Hematopoietic multipotent progenitor cell treated with erythropoietin and hydrocortisone succinate and interleukin-3 and kit ligand, for 6 days (in vitro differentiated cells): ENCODE results near the gene FOXP1.

Experiments used
- DNase-seq: peaks from one replicate; pipeline ENCODE4 v3.0.0-alpha.2; 2015

Gene FOXP1

GRCh38 chr3:71503525-71504249 is 79.8 kb downstream of the FOXP1 start:
- DNase-seq, result no peak

DNA sequence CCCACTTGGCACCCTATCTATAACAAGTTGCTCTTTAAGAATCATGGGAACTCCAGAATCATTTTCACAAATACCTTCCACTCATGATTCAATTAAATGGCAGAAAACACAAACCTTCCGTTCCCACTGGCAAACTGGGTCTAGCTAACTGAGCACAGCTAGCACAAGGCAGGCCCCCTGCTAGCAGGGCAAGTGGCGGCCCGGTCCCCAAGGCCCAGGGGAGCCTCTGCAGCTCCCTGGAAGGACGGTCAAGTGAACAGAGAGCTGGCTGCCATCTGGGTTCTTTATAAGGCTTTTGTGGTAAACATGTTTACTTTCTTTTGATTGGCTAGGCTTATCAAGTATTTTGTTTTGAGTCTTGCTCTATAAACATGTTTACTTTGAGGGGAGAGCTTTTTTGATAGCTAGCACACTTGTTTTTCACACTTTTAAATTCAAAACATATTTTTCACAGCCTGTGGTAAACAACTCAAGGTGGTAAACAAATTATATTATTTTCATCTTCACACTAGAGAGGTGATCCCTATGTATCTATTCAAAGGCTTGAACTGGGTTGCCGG is 81.4 kb downstream of the FOXP1 start:
- DNase-seq, result no peak

GRCh38 chr3:71500696-71501095 is 82.8 kb downstream of the FOXP1 start:
- DNase-seq, result no peak

GRCh38 chr3:71499227-71499876 is 84.2 kb downstream of the FOXP1 start:
- DNase-seq, result no peak

- no peak for DNase-seq
These were observed 85.0 kb downstream of the FOXP1 start for GRCh38 chr3:71498543-71498942.

DNA sequence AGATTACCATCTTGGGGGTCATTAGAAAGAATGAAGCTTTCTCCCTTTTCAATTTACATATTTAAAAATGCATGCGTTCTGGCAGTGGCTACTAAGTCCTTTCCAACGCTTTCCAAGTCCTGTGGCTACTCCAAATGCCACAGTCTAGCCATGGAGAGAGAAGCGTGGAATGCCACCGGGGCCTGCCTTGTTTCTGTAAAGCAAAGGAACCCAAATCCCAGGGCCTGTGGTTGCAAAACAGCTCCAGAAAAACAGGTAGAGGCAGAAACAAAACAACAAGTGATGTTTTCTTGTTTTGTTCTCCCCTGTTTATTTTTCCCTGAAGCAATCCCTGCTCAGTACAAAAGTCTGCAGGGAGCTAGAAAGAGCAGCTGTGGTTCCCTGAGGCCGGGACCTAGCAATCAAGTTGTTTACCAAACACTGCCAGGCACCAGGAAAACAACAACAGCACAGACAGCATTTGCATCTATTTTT is 85.5 kb downstream of the FOXP1 start:
- no peak for DNase-seq

DNA sequence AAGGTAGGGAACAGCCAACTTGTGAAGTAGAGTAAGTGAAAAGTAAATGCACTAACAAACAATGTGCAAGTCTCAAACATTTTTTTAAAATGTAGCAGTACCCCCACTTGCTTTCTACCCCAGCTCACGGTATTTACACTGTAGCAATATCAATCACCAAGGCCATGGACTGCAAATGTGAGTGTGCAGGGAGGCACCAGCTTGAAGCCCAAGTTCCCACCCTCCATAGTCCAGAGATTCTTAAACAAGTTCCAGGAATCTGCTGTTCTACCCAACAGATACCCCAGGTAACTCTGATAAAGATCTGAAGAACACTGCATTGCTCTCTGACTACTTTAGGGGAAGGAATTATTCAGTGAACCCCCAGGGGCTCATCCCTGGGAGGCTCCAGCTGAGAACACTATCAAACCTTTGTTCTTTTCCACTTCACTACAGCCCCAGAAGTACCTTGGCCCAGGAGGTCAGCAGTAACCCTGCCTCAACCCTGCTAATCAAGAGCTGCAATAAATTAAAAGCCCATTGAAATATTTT is 86.1 kb downstream of the FOXP1 start:
- no peak for DNase-seq

GRCh38 chr3:71495708-71496472 is 87.6 kb downstream of the FOXP1 start:
- DNase-seq, result peak; percentile 10

GRCh38 chr3:71494212-71494611 is 89.3 kb downstream of the FOXP1 start:
- no peak for DNase-seq

- no peak for DNase-seq
These were observed 90.4 kb downstream of the FOXP1 start for GRCh38 chr3:71492974-71493771.

DNA sequence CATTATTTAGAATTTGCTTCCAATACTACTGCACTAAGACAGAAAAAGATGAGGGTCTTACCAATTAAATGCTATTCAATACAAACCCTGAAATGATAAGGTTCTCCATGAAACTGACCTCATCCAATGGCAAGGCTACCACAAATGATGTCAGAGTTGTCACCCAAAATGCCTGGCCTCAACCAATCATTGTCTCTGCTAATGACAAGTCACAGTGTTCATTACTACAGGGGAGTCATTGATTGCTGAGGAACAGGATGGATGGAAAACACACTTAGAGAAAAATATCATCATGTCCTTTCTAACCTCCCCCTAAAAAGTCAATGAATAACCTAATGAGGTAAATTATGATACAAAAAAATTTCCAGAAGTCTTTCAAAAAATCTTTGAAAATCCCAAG is 91.0 kb downstream of the FOXP1 start:
- no peak for DNase-seq

DNA sequence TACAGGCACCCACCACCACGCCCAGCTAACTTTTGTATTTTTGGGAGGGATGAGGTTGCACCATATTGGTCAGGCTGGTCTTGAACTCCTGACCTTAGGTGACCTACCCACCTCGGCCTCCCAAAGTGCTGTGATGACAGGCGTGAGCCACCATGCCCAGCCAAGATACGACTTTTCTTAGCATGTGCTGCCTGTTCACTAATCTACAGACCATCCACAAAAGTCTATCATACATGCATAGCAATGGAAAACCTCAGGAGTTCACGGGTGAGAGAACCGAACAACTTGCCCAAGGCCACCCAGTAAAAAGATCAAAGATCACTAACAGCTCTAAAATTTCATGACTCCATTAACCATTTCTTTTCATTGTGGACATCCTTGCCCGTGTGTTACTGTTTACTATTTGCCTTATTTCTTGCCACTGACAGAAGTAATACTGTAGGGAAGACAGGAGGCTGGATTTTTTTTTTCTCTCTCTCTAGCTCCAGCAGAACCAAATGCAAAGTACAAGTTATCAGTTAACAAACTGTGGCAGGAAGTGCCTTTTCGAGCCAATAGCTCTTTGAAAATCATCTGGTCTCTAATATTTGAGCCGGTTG is 92.3 kb downstream of the FOXP1 start:
- no peak for DNase-seq

DNA sequence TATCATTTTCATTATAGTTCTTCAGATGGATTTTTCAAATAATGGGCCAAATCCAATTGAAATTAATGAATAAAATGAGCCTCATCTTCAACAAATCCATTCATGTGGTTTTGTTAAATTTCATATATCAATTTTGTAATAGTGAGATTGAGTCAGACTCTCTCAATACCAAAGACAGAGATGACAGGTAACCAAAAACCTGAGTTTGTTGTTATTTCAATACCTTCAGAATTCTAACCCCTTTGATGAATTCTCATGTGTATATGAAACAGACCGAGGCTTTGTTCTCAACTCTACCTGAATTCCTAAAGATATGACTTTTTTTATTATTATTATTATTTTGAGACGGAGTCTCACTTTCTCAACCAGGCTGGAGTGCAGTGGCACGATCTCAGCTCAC is 92.8 kb downstream of the FOXP1 start:
- DNase-seq, result no peak

DNA sequence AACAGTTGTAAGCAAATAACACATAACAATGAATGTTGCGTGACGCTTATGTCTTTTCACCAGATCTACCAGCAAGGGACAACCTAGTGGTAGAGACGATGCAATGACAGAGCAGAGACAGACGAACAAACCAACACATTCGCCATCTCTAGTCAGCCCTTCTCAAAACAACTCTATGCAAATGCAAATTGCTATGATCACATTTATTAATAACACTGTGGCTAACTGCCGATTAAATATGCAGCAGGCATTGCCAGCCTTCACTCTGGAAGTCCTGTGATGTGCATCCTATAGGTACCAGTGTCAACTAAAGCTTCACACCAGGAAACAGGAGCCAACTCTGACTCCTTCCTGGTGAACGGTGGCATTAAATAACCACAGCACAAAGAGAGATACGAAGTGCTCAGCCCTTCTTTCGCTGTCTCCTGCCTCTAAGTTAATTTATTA is 94.2 kb downstream of the FOXP1 start:
- DNase-seq, result no peak

DNA sequence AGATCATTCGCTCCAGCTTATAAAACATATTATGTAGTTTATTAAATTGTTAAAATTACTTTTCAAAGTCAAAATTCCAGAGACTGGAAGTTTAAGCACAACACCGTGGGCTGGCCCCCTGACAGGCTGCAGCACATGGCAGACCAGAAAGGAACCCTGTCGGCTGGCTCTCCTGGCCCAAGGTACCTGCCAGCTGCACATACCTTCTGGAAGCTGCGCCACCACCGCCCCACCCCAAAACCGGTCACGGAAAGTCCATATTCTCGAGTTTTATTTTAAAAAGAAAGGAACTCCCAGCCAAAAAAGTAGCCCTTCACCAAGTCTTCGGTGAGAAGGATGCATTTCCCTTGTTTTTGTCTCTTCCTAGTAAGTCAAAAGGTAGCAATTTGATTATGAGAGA is 94.6 kb downstream of the FOXP1 start:
- DNase-seq, result no peak

DNA sequence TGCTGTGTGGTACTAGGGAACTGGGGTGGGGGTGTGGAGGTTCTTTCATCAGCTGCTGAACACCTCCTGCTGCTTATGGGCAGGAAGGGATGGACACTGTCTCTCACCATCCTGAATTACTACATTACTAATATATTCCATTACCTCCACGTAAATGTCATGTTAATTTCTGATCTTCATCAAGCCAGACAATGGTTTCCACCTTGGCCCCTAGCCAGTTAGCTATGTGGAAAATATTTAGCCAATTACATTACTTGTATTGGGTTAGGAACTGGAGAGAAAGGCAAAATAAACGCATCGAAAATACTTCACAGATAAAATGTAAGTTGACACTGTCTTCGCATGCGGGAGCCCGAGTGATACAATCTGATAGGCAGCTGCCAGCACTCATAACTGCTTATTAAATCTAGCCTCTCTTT is 95.1 kb downstream of the FOXP1 start:
- DNase-seq, result no peak

GRCh38 chr3:71487418-71487817 is 96.1 kb downstream of the FOXP1 start:
- DNase-seq, result peak; percentile 42

DNA sequence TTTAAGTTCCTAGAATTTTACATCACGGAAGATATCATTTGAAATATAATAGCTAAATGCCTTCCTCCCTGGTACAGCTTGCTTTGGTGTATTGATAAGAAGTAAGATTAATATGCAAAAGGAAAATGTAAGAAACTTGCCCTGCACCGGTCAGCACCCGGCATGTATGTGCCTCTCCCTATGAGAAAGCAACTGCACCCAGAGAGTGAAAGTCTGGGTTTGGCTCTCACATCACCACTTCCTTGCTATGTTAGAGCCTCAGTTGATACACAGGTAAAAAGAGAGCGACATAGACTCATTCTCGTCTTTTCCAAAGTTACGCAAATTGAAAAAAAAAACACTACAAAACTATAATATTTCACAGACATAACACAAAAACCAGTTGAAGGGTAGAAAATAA is 96.7 kb downstream of the FOXP1 start:
- DNase-seq, result no peak

- DNase-seq, result peak; percentile 28
These were observed 97.6 kb downstream of the FOXP1 start for GRCh38 chr3:71485896-71486295.

- DNase-seq, result no peak
These were observed 99.1 kb downstream of the FOXP1 start for GRCh38 chr3:71484452-71484851.

DNA sequence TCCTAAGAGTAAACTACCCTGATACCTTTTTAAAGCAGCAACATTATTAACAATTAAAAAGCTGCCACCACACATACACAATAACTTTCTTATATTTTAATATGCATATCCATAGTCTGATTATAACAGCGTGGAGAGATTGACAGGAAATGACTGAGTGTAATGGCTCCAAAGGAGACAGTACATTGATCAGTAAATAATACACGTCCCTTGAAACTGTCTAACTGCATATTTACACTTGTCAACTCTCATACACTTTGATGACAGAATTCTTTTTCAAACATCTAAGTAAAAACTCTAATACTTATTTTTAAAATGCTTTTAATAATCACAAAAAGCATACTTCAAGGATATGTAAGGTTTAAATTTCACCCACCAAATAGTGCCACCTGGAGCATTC is 99.5 kb downstream of the FOXP1 start:
- no peak for DNase-seq

DNA sequence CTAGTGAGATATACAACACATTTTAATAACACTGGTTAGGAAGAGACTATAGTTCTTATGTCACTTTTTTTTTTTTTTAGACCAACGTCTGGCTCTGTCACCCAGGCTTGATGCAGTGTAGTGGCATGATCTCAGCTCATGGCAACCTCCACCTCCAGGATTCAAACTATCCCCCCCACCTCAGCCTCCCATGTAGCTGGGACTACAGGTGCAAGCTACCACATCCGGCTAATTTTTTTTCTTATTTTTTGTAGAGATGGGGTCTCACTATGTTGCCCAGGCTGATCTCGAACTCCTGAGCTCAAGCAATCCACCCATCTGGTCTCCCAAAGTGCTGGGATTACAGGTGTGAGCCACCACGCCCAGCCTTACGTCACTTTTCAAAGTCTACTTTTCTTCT is 100.8 kb downstream of the FOXP1 start:
- no peak for DNase-seq
